A673 (cell line): ENCODE data around the gene RTP3. TPM values are rescaled to one million over a fixed set of nuclear protein-coding genes. Genes with fewer than 3 reads are reported as not detected.

Experiments
- BruUV-seq: library from RNA; stranded (reverse); fragments of 400-500 nt; replicated peaks from 2 replicates; lab custom pipeline; 2021; lab: Mats Ljungman, UMichigan
- CTCF ChIA-PET: fragments of 300-600 bp; sonication (Branson Sonifier 250); formaldehyde crosslinking; loops from one replicate; lab custom pipeline; 2022; ENCODE audit warnings: antibody characterized with exemption; lab: Charles Lee
- POLR2A ChIA-PET: fragments of 300-600 bp; sonication (Branson Sonifier 250); formaldehyde crosslinking; loops from one replicate; lab custom pipeline; 2022; ENCODE audit warnings: antibody characterized with exemption; ENCODE audit not compliant: low non-redundant PET; lab: Charles Lee
- DNase-seq: peaks from one replicate; pipeline ENCODE4 v3.0.0-alpha.2; 2015; ENCODE audit warnings: low spot score
- H3K27ac ChIP-seq: fragments of 200-600 bp; sonication (generic); 2 replicates; pipeline ENCODE4 v1.5.1; 2016; ENCODE audit warnings: mixed run types, low read depth, mild to moderate bottlenecking, mixed read lengths, antibody characterized with exemption, low read length; ENCODE audit not compliant: poor library complexity, severe bottlenecking
- H3K27me3 ChIP-seq: fragments of 200-600 bp; sonication (generic); replicated peaks from 2 replicates; pipeline ENCODE4 v1.6.1; 2017; ENCODE audit warnings: mixed run types, low read depth, mild to moderate bottlenecking, mixed read lengths, antibody characterized with exemption, low read length; ENCODE audit not compliant: insufficient read depth, poor library complexity
- H3K36me3 ChIP-seq: fragments of 200-600 bp; sonication (generic); 2 replicates; pipeline ENCODE4 v1.6.1; 2016; ENCODE audit warnings: mixed run types, mild to moderate bottlenecking, mixed read lengths, antibody characterized with exemption, low read length; ENCODE audit not compliant: insufficient read depth, poor library complexity, severe bottlenecking
- H3K4me1 ChIP-seq: fragments of 200-600 bp; sonication (generic); 2 replicates; pipeline ENCODE4 v1.6.1; 2017; ENCODE audit warnings: mixed run types, mild to moderate bottlenecking, mixed read lengths, antibody characterized with exemption, low read length; ENCODE audit not compliant: insufficient read depth, poor library complexity, severe bottlenecking
- H3K4me3 ChIP-seq: fragments of 200-600 bp; sonication (generic); 2 replicates; pipeline ENCODE4 v1.5.1; 2016; ENCODE audit warnings: low read depth, mixed run types, mild to moderate bottlenecking, mixed read lengths, low read length; ENCODE audit not compliant: poor library complexity, severe bottlenecking
- H3K9me3 ChIP-seq: fragments of 200-600 bp; sonication (generic); 2 replicates; pipeline ENCODE4 v1.6.1; 2016; ENCODE audit warnings: mixed run types, low read depth, mild to moderate bottlenecking, mixed read lengths, antibody characterized with exemption, low read length; ENCODE audit not compliant: poor library complexity, severe bottlenecking
- CTCF ChIP-seq: fragments of 300-800, 200-600 bp; sonication (generic); conservative IDR thresholded peaks from 2 replicates; pipeline ENCODE4 v1.5.1; 2017; ENCODE audit warnings: low read depth, mild to moderate bottlenecking, antibody characterized with exemption, low read length, moderate library complexity, mixed read lengths
- EZH2 ChIP-seq: fragments of 200-600 bp; sonication (generic); IDR thresholded peaks from 2 replicates; pipeline ENCODE4 v1.6.1; 2017; ENCODE audit warnings: borderline replicate concordance, low read depth, mild to moderate bottlenecking, mixed read lengths, antibody characterized with exemption, low read length; ENCODE audit not compliant: poor library complexity, severe bottlenecking
- intact Hi-C: fragments of 100-400 bp; cut with micrococcal nuclease; formaldehyde crosslinking; loops from one replicate; pipeline ENCODE4 v1.10.0; 2022; ENCODE audit not compliant: unreplicated experiment
- total RNA-seq: library from RNA; stranded (reverse); gene quantifications from 2 replicates; pipeline ENCODE4 v1.2.3, GENCODE V29; 2021

Gene RTP3
- total RNA-seq, 1 experiment from 2014 or later: not detected

- TF ChIP-seq CTCF: no peak
- no peak for TF ChIP-seq EZH2
- H3K27ac ChIP-seq: no peak overlapping the region
- H3K4me1 ChIP-seq: no peaks in the 10 kb centered on the region
- ChIA-PET POLR2A (no interaction called here), CTCF (no interaction called here)
- H3K9me3 ChIP-seq: no peaks in the 10 kb centered on the region
- no peaks in the 10 kb centered on the region for H3K36me3 ChIP-seq
- H3K27me3 ChIP-seq: no peaks in the 10 kb centered on the region
- BruUV-seq: no TSS peak
- no peak for DNase-seq
- H3K4me3 ChIP-seq: no peak overlapping the region
- intact Hi-C loops: no loop called here
Measured at GRCh38 chr3:46455231-46456115, 42.3 kb upstream of the RTP3 start.

- H3K4me3 ChIP-seq: no peak overlapping the region
- H3K27ac ChIP-seq: no peak overlapping the region
- no peaks in the 10 kb centered on the region for H3K36me3 ChIP-seq
- H3K4me1 ChIP-seq: no peaks in the 10 kb centered on the region
- ChIA-PET POLR2A (no interaction called here), CTCF (no interaction called here)
- DNase-seq: no peak
- H3K27me3 ChIP-seq: no peaks in the 10 kb centered on the region
- no peak for TF ChIP-seq CTCF
- no peak for TF ChIP-seq EZH2
- BruUV-seq: no TSS peak
- H3K9me3 ChIP-seq: no peaks in the 10 kb centered on the region
- intact Hi-C loops: no loop called here
Measured at GRCh38 chr3:46456118-46456517, 41.7 kb upstream of the RTP3 start.

GRCh38 chr3:46460051-46460450 lies 37.7 kb upstream of the RTP3 start:
- CTCF ChIA-PET: no interaction called here

More at GRCh38 chr3:46460051-46460450, 37.7 kb upstream of the RTP3 start:
- no peak for DNase-seq
- Histone ChIP-seq H3K9me3 (no peaks in the 10 kb centered on the region), H3K4me1 (no peaks in the 10 kb centered on the region), H3K4me3 (no peak overlapping the region), H3K27me3 (no peaks in the 10 kb centered on the region), H3K36me3 (no peaks in the 10 kb centered on the region), H3K27ac (no peak overlapping the region)
- intact Hi-C loops: no loop called here
- no TSS peak for BruUV-seq
- POLR2A ChIA-PET: no interaction called here
- TF ChIP-seq CTCF (no peak), EZH2 (no peak)
